Esophagus muscularis mucosa (tissue), 4 donors: Measurements from ENCODE around the gene PNPLA8. TPM values are rescaled to one million over a fixed set of nuclear protein-coding genes. Genes with fewer than 3 reads are reported as not detected.

Experiments used
- DNase-seq: peaks from one replicate; pipeline ENCODE4 v3.0.0-alpha.2; 2017; ENCODE audit errors: extremely low spot score
- H3K27ac ChIP-seq, 4 donors: fragments of 200-600 bp; sonication (generic); replicated peaks in 1 of 4; 1 replicate in 3 of 4; 2 replicates in 1 of 4; pipeline ENCODE4 v1.5.1; 2016 to 2019; ENCODE audit warnings: mild to moderate bottlenecking in 1 of 4
- H3K27me3 ChIP-seq, 4 donors: fragments of 200-600 bp; sonication (generic); one replicate each; pipeline versions ENCODE4 v1.5.1 to v1.6.0; 2016 to 2019
- H3K36me3 ChIP-seq, 4 donors: fragments of 200-600 bp; sonication (generic); one replicate each; pipeline ENCODE4 v1.5.1; 2016 to 2019
- H3K4me1 ChIP-seq, 4 donors: fragments of 200-600 bp; sonication (generic); one replicate each; pipeline ENCODE4 v1.5.1; 2016 to 2019
- H3K4me3 ChIP-seq, 4 donors: fragments of 200-600 bp; sonication (generic); 1 replicate in 2 of 4; 2 replicates in 2 of 4; pipeline ENCODE4 v1.5.1; 2016 to 2019; ENCODE audit warnings: mild to moderate bottlenecking in 4 of 4, moderate library complexity in 1 of 4
- H3K9me3 ChIP-seq, 4 donors: fragments of 200-600 bp; sonication (generic); 1 replicate in 3 of 4; 2 replicates in 1 of 4; pipeline ENCODE4 v1.5.1; 2016 to 2019
- EP300 ChIP-seq: sonication (generic); formaldehyde crosslinking; IDR thresholded peaks from one replicate; pipeline ENCODE4 v1.6.1; 2017; ENCODE audit warnings: antibody characterized with exemption
- POLR2A ChIP-seq: fragments of 450-650 bp; IDR thresholded peaks from one replicate; pipeline ENCODE4 v1.6.1; 2017; ENCODE audit warnings: antibody characterized with exemption, moderate library complexity, mild to moderate bottlenecking, low read depth
- POLR2AphosphoS5 ChIP-seq, 2 donors: sonication (generic); formaldehyde crosslinking; IDR thresholded peaks; one replicate each; pipeline ENCODE4 v1.6.1; 2017; ENCODE audit warnings: antibody characterized with exemption in 2 of 2
- WGBS: methylation state at CpG from one replicate; pipeline ENCODE4 v1.1.5; 2018; 5-methylcytosine and 5-hydroxymethylcytosine counted together
- intact Hi-C: fragments of 100-400 bp; cut with DNase I; formaldehyde crosslinking; loops from one replicate; pipeline ENCODE4 v1.15.1; 2023
- total RNA-seq, 4 donors: library from RNA; depleted of rRNA; stranded (reverse); fragments of >200 nt; gene quantifications; one replicate each; pipeline versions ENCODE4 v1.1.0 to v1.2.1, GENCODE V29; 2016
- TF ChIP-seq, protein P1 (sequence below), 3 experiments: fragments of 200-600 bp in 2 of 3; fragments of 450-650 bp in 1 of 3; sonication (generic) in 2 of 3; IDR thresholded peaks; one replicate each; pipeline ENCODE4 v1.5.1; 2017 to 2019; ENCODE audit warnings: antibody characterized with exemption in 3 of 3, mild to moderate bottlenecking in 2 of 3, moderate library complexity in 1 of 3

PNPLA8 gene
- total RNA-seq, 4 donors from 2014 or later = 21.2 to 48.7 (median 32.6) TPM

DNA sequence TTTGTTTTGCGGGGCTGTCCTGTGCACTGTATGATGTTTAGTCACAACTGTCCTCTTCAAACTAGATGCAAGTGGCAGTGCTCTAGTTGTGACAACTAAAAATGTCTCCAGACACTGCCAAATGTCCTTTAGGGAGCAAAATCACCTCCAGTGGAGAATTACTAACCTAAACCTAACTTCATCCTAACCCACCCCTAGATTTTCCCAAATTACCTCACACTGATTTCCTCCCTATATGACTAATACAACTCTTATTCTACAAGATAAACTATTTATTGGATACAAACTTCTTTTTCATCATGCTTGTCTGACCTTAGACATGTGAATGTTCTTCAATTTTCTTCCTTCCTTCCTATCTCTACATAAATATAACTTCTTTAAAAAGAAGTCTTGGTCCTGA, 26.4 kb downstream of the PNPLA8 start:
- Histone ChIP-seq H3K4me3 (no peak overlapping the region), H3K27me3 (no peaks in the 10 kb centered on the region), H3K4me1 (peaks cover 0 to 7% (median 3%) of the 10 kb centered on the region in 4 donors), H3K36me3 (peaks cover 10 to 67% (median 43%) of the 10 kb centered on the region in 4 donors), H3K9me3 (no peaks in the 10 kb centered on the region), H3K27ac (no peak overlapping the region)
- WGBS = 92% methylated on average over 1 of the region's 1 CpG
- no peak for DNase-seq
- TF ChIP-seq, protein P1, sequence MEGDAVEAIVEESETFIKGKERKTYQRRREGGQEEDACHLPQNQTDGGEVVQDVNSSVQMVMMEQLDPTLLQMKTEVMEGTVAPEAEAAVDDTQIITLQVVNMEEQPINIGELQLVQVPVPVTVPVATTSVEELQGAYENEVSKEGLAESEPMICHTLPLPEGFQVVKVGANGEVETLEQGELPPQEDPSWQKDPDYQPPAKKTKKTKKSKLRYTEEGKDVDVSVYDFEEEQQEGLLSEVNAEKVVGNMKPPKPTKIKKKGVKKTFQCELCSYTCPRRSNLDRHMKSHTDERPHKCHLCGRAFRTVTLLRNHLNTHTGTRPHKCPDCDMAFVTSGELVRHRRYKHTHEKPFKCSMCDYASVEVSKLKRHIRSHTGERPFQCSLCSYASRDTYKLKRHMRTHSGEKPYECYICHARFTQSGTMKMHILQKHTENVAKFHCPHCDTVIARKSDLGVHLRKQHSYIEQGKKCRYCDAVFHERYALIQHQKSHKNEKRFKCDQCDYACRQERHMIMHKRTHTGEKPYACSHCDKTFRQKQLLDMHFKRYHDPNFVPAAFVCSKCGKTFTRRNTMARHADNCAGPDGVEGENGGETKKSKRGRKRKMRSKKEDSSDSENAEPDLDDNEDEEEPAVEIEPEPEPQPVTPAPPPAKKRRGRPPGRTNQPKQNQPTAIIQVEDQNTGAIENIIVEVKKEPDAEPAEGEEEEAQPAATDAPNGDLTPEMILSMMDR (IDR thresholded peaks at IDR 0.05) = no peak
- TF ChIP-seq POLR2A (no peak), EP300 (no peak), POLR2AphosphoS5 (IDR thresholded peaks at IDR 0.05) (no peak)
- intact Hi-C loops = loop anchor here (5.0 kb wide), 1 partner anchor 317 kb away; no protein-coding TSS in a partner anchor

DNA sequence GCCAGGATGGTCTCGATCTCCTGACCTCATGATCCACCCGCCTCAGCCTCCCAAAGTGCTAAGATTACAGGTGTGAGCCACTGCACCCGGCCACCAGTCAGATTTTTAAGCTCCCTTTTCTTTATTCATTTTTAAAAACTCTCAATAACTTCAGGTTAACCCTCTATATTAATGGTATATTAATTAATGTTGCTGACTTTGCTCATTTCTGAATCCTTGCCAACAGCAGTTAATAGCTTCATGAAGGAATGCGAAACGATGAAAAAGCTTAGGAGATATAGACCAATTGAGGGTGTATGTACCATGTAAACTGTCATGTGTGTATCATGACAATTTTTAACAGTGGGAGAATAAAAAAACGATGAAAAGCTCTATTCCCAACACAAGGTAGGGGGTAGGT, 27.5 kb downstream of the PNPLA8 start:
- peaks cover 10 to 62% (median 48%) of the 10 kb centered on the region in 4 donors for H3K36me3 ChIP-seq

DNA sequence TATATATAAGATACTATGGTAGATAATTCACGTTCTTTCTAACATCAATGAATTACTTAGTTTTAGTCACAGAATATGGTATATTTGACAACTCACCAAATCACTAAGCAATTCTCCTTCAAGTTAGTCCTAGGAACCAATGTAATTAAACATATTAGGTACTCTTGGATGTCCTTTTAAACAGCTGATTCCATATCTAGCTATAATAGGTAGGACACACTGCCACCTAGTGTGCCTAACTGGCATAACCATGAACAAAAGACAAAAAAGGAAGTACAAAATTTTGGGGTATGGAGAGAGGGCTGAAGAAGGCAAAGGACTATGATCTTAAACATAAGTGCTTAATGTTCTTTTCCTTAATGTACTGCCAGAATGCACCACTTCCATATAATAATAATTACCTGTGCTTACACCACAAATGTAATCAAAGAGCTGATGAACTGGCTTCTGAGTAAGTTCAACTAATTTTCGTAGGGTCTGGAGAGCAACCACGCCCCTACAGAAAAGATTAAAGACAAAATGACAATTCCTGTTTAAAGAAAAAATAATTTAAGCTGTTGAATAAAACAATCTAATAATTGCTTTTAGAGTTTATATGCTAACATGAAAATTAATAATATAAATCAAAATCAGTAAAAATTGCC, 28.7 kb downstream of the PNPLA8 start:
- intact Hi-C loops = loop anchor here (5.0 kb wide), 1 partner anchor 315 kb away; no protein-coding TSS in a partner anchor
- no peak for DNase-seq
- WGBS = 85% methylated on average over 3 of the region's 3 CpGs

More for the DNA sequence above, 27.5 kb downstream of the PNPLA8 start:
- WGBS = 84% methylated on average over 6 of the region's 6 CpGs
- intact Hi-C loops = loop anchor here (5.0 kb wide), 1 partner anchor 316 kb away; no protein-coding TSS in a partner anchor
- no peak for DNase-seq
- TF ChIP-seq POLR2A (no peak), EP300 (no peak), POLR2AphosphoS5 (IDR thresholded peaks at IDR 0.05) (no peak)
- Histone ChIP-seq H3K9me3 (no peaks in the 10 kb centered on the region), H3K27me3 (no peaks in the 10 kb centered on the region), H3K4me1 (peaks cover 0 to under 1% (median under 1%) of the 10 kb centered on the region in 4 donors), H3K27ac (no peak overlapping the region), H3K4me3 (no peak overlapping the region)

DNA sequence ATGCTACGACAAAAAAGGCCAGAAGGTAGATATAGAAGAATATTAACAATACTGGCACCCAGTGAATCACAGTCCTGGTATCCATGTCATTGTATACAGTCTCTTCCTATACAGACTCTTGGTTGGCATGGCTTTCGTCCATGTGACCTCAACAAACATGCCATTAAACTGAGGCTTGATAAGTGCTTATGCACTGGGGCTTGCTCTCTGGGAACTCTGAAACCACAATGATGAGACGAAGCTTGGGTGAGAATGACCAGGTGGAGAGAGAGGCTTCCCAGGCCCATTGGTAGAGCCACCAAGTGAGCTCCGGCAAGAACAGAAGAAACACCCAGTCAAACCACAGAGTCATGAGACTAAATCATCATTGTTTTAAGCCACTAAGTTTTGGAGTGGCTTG, 33.2 kb downstream of the PNPLA8 start:
- no peak for DNase-seq
- H3K36me3 ChIP-seq = peaks cover 4 to 50% (median 29%) of the 10 kb centered on the region in 4 donors
- TF ChIP-seq EP300 (no peak), POLR2AphosphoS5 (IDR thresholded peaks at IDR 0.05) (no peak), POLR2A (no peak)
- TF ChIP-seq, protein P1 (IDR thresholded peaks at IDR 0.05) = no peak
- peaks cover 3 to 15% (median 7%) of the 10 kb centered on the region in 4 donors for H3K4me1 ChIP-seq
- H3K4me3 ChIP-seq = no peak overlapping the region
- no peak overlapping the region for H3K27ac ChIP-seq
- H3K9me3 ChIP-seq = no peaks in the 10 kb centered on the region
- H3K27me3 ChIP-seq = no peaks in the 10 kb centered on the region
- WGBS = 98% methylated on average over 4 of the region's 4 CpGs
- intact Hi-C loops = no loop called here

More for the DNA sequence above, 28.7 kb downstream of the PNPLA8 start:
- Histone ChIP-seq H3K4me3 (no peak overlapping the region), H3K36me3 (peaks cover 10 to 60% (median 45%) of the 10 kb centered on the region in 4 donors), H3K27ac (no peak overlapping the region), H3K9me3 (no peaks in the 10 kb centered on the region), H3K4me1 (no peaks in the 10 kb centered on the region), H3K27me3 (no peaks in the 10 kb centered on the region)
- TF ChIP-seq, protein P1 (IDR thresholded peaks at IDR 0.05) = peak; percentile 69 to 84 (median 73)
- TF ChIP-seq POLR2A (no peak), POLR2AphosphoS5 (IDR thresholded peaks at IDR 0.05) (no peak), EP300 (no peak)

DNA sequence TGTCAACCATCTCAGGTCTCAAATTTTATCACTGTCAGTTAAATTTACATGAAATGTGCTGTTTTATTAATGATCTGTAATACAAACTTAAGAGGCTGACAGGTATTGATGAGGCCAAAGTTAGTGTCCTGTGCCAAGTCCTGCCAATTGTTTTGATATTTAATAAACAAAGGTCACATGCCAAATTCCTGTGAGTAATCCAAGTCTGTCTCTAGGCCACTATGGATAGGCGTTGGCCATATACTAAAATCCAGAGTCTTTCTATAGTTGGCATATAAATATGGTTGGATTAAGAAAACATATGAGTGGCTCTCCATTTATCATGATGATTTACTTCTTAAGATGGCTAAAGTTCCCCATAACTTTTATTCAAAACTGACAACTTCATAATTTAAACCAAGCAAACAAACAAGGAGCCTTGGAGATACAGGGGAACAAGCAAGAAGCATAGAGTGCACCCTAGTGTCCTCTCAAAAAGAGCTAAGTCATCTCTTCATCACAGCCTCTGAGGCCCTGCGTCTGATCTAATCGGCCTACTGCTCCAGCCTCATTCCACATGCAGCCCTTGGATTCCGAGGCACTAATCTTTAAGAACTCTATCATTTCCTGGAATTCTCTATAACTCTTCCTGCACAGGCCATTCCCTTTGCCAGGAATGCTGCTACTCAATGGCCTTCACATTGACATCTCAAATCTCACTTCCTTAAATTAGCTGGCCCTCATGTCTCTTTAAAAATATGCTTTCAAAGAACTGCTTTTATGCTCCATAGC, 37.0 kb downstream of the PNPLA8 start:
- Histone ChIP-seq H3K27ac (no peak overlapping the region), H3K9me3 (no peaks in the 10 kb centered on the region), H3K36me3 (peaks cover 5 to 58% (median 30%) of the 10 kb centered on the region in 4 donors), H3K27me3 (no peaks in the 10 kb centered on the region), H3K4me3 (no peak overlapping the region), H3K4me1 (peaks cover 3 to 15% (median 10%) of the 10 kb centered on the region in 4 donors)
- intact Hi-C loops = no loop called here
- TF ChIP-seq POLR2A (no peak), POLR2AphosphoS5 (IDR thresholded peaks at IDR 0.05) (no peak), EP300 (no peak)
- TF ChIP-seq, protein P1 (IDR thresholded peaks at IDR 0.05) = no peak
- no peak for DNase-seq
- whole genome bisulfite sequencing = 73% methylated on average over 4 of the region's 4 CpGs
